IMR-90 (cell line): ENCODE data around the gene TUBGCP3. TPM values are rescaled to one million over a fixed set of nuclear protein-coding genes. Genes with fewer than 3 reads are reported as not detected.

Source experiments
- ATAC-seq: fragments of 200-7000 bp; cut with Tn5 transposase; 2 replicates; pipeline ENCODE4 v1.9.1; 2020; ENCODE audit warnings: low read depth, mild to moderate bottlenecking, moderate library complexity
- BruUV-seq: library from RNA; stranded (reverse); fragments of 400-500 nt; replicated peaks from 2 replicates; lab custom pipeline; 2021; lab: Mats Ljungman, UMichigan
- CTCF ChIA-PET: fragments of 300-600 bp; formaldehyde crosslinking; extraction: SDS; loops from one replicate; lab custom pipeline; 2021; ENCODE audit warnings: antibody characterized with exemption; lab: Yijun Ruan, JAX
- POLR2A ChIA-PET: fragments of 300-600 bp; sonication (Branson Sonifier 250); formaldehyde crosslinking; loops from one replicate; lab custom pipeline; 2022; ENCODE audit warnings: antibody characterized with exemption; ENCODE audit not compliant: unreplicated experiment; lab: Charles Lee
- DNase-seq: peaks from one replicate; pipeline ENCODE4 v3.0.0; 2013
- H2AFZ ChIP-seq: replicated peaks from 2 replicates; pipeline ENCODE3; 2013; ENCODE audit warnings: low read length, mild to moderate bottlenecking; ENCODE audit not compliant: poor library complexity
- H2AK5ac ChIP-seq: 2 replicates; pipeline ENCODE4 v1.6.1; 2013; ENCODE audit warnings: low read depth, low read length, inconsistent platforms
- H2AK9ac ChIP-seq: replicated peaks from 2 replicates; pipeline ENCODE3; 2013; ENCODE audit warnings: mild to moderate bottlenecking, low read depth, low read length, moderate library complexity; ENCODE audit not compliant: poor library complexity
- H2BK120ac ChIP-seq: 2 replicates; pipeline ENCODE4 v1.6.1; 2013; ENCODE audit warnings: low read depth, low read length, inconsistent platforms
- H2BK15ac ChIP-seq: 3 replicates; pipeline ENCODE4 v1.6.1; 2013; ENCODE audit warnings: low read depth, low read length, inconsistent platforms
- H2BK20ac ChIP-seq: 2 replicates; pipeline ENCODE4 v1.6.1; 2013; ENCODE audit warnings: low read depth, mild to moderate bottlenecking, inconsistent platforms, low read length, moderate library complexity
- H2BK5ac ChIP-seq: 2 replicates; pipeline ENCODE4 v1.6.1; 2013; ENCODE audit warnings: mild to moderate bottlenecking, low read depth, low read length, inconsistent platforms; ENCODE audit not compliant: poor library complexity, severe bottlenecking
- H3K14ac ChIP-seq: replicated peaks from 2 replicates; pipeline ENCODE4 v1.6.1; 2013; ENCODE audit warnings: low read depth, low read length, inconsistent platforms
- H3K18ac ChIP-seq: 2 replicates; pipeline ENCODE4 v1.6.1; 2013; ENCODE audit warnings: low read depth, low read length, control low read depth
- H3K23ac ChIP-seq: 2 replicates; pipeline ENCODE4 v1.6.1; 2013; ENCODE audit warnings: low read depth, low read length, inconsistent platforms
- H3K27ac ChIP-seq: 2 replicates; pipeline ENCODE4 v1.5.1; 2013; ENCODE audit warnings: mild to moderate bottlenecking, control low read depth, low read length; ENCODE audit not compliant: insufficient read depth
- H3K27me3 ChIP-seq: 2 replicates; pipeline ENCODE4 v1.6.1; 2013; ENCODE audit warnings: low read length; ENCODE audit not compliant: control insufficient read depth, insufficient read depth
- H3K36me3 ChIP-seq: 2 replicates; pipeline ENCODE4 v1.6.1; 2013; ENCODE audit warnings: low read length, mixed read lengths; ENCODE audit not compliant: control insufficient read depth, insufficient read depth
- H3K4ac ChIP-seq: 2 replicates; pipeline ENCODE4 v1.6.1; 2013; ENCODE audit warnings: low read depth, low read length, inconsistent platforms
- H3K4me1 ChIP-seq: 2 replicates; pipeline ENCODE4 v1.6.1; 2013; ENCODE audit warnings: low read length, mixed read lengths; ENCODE audit not compliant: control insufficient read depth, insufficient read depth
- H3K4me2 ChIP-seq: 2 replicates; pipeline ENCODE4 v1.6.1; 2013; ENCODE audit warnings: low read depth, mild to moderate bottlenecking, control low read depth, low read length, moderate library complexity
- H3K4me3 ChIP-seq: 2 replicates; pipeline ENCODE4 v1.5.1; 2013; ENCODE audit warnings: low read depth, mild to moderate bottlenecking, control low read depth, low read length, moderate library complexity; ENCODE audit not compliant: insufficient read depth
- H3K56ac ChIP-seq: 2 replicates; pipeline ENCODE4 v1.6.1; 2013; ENCODE audit warnings: low read length, inconsistent platforms; ENCODE audit not compliant: insufficient read depth; ENCODE audit errors: extremely low read depth
- H3K79me1 ChIP-seq, 2 experiments: 2 replicates each; pipeline ENCODE4 v1.6.1; 2013; ENCODE audit warnings: low read length in 2 of 2, inconsistent platforms in 1 of 2, low read depth in 1 of 2
- H3K9ac ChIP-seq: 2 replicates; pipeline ENCODE4 v1.6.1; 2013; ENCODE audit warnings: low read depth, low read length, control low read depth
- H3K9me1 ChIP-seq: 2 replicates; pipeline ENCODE4 v1.6.1; 2013; ENCODE audit warnings: low read length, inconsistent platforms; ENCODE audit not compliant: insufficient read depth
- H3K9me3 ChIP-seq: 2 replicates; pipeline ENCODE4 v1.6.1; 2013; ENCODE audit warnings: low read length; ENCODE audit not compliant: control insufficient read depth, insufficient read depth
- H4K20me1 ChIP-seq: 2 replicates; pipeline ENCODE4 v1.6.1; 2013; ENCODE audit warnings: low read length, inconsistent platforms; ENCODE audit not compliant: insufficient read depth
- H4K5ac ChIP-seq: 2 replicates; pipeline ENCODE4 v1.6.1; 2013; ENCODE audit warnings: mild to moderate bottlenecking, low read depth, low read length, control low read depth
- H4K8ac ChIP-seq, 2 experiments: 2 replicates each; pipeline ENCODE4 v1.6.1; 2013; ENCODE audit warnings: low read depth in 2 of 2, low read length in 2 of 2, control low read depth in 1 of 2, inconsistent platforms in 1 of 2
- H4K91ac ChIP-seq: 2 replicates; pipeline ENCODE4 v1.6.1; 2013; ENCODE audit warnings: low read depth, low read length, inconsistent platforms; ENCODE audit not compliant: insufficient read depth
- ELK1 ChIP-seq: fragments of 150-350 bp; IDR thresholded peaks from 2 replicates; pipeline ENCODE4 v1.6.1; 2016; ENCODE audit warnings: low read depth, mild to moderate bottlenecking, low read length, moderate library complexity, borderline replicate concordance
- NFE2L2 ChIP-seq: fragments of 150-350 bp; IDR thresholded peaks from 2 replicates; pipeline ENCODE4 v1.6.1; 2016; ENCODE audit warnings: low read depth, mild to moderate bottlenecking, low read length
- WGBS, 2 experiments: methylation state at CpG; one replicate each; pipeline versions ENCODE4 v1.1.5 to v1.1.7; 2013; ENCODE audit warnings: missing lambda C conversion rate in 2 of 2; ENCODE audit not compliant: insufficient read length in 1 of 2; ENCODE audit errors: extremely low coverage in 2 of 2; 5-methylcytosine and 5-hydroxymethylcytosine counted together
- dilution Hi-C: fragments of 300-500 bp; cut with HindIII; formaldehyde crosslinking; loops from one replicate; pipeline ENCODE4 v1.14.3; 2018; ENCODE audit warnings: low sequenced_read_pairs; ENCODE audit not compliant: unreplicated experiment
- in situ Hi-C: fragments of 300-500 bp; cut with MboI; formaldehyde crosslinking; loops from 3 replicates; pipeline ENCODE4 v1.14.3; 2019; ENCODE audit warnings: low sequenced_read_pairs, inconsistent platforms, mixed read lengths
- intact Hi-C: fragments of 100-400 bp; cut with micrococcal nuclease; formaldehyde crosslinking; loops from 2 replicates; pipeline ENCODE4 v1.10.0; 2022
- polyA plus RNA-seq, 3 experiments: library from polyadenylated mRNA; depleted of rRNA; stranded (reverse); fragments of >200 nt; gene quantifications; 2 replicates each; pipeline ENCODE4 v1.2.3, GENCODE V29; 2012; ENCODE audit warnings: low replicate concordance in 1 of 3
- total RNA-seq: library from RNA; depleted of rRNA; stranded (reverse); fragments of >200 nt; gene quantifications from 2 replicates; pipeline ENCODE4 v1.2.3, GENCODE V29; 2012
- TF ChIP-seq, protein P1 (sequence below): conservative IDR thresholded peaks from 2 replicates; pipeline ENCODE4 v1.5.1; 2012; ENCODE audit warnings: mild to moderate bottlenecking, low read depth, low read length, improper control_type of control experiment

Gene TUBGCP3
- total and polyA plus RNA-seq, 2 of the 4 experiments (the other 2 are of a cell fraction): 16.0 to 17.8 TPM

DNA sequence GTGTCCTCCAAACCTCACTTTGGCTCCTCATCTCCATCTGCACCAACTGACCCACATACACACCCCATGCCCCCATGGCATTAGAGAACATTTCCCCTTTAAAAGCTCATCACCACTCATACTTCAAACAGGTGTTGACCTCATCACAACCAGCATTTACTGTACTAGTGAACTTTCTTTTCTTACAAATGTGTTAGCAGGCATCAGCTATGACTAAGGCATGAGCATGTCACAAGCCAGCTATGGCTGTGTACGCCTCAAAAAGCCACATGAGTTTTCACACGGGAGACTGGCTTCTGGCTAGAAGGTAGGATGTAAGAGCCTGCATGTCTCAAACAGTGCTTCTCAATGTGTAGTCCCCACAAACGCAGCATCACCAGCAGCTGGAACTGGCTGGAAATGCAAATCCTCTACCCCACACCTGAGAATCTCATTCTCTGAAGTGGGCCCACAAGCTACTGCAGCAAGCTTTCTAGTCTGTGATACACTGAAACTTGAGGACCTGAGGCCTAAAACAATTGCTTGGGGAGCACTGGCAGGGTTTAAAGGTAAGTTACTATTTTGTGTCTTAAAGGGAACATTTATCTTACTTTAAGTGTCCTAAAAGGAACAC is 66.8 kb downstream of the TUBGCP3 start:
- H4K5ac ChIP-seq: no peak overlapping the region
- CTCF ChIA-PET: interaction anchor here (0.6 to 0.7 kb wide), 2 partner anchors 10 to 48 kb away, joined by 3 read pairs; no protein-coding TSS in a partner anchor
- ATAC-seq (no peak), DNase-seq (peak; percentile 47)
- no peak overlapping the region for H2BK5ac ChIP-seq
- H3K9ac ChIP-seq: no peak overlapping the region
- no peak overlapping the region for H3K23ac ChIP-seq
- H3K36me3 ChIP-seq: peaks cover 18% of the 10 kb centered on the region
- H3K4me2 ChIP-seq: no peak overlapping the region
- no peaks in the 10 kb centered on the region for H3K27me3 ChIP-seq
- H2BK15ac ChIP-seq: no peak overlapping the region
- H3K4me3 ChIP-seq: no peak overlapping the region
- H3K9me1 ChIP-seq: peaks cover 3% of the 10 kb centered on the region; the same call in 1 of the 2 replicates
- in situ Hi-C loops: no loop called here
- H4K20me1 ChIP-seq: no peaks in the 10 kb centered on the region
- H2AK5ac ChIP-seq: no peak overlapping the region
- H2AK9ac ChIP-seq: no peak overlapping the region
- H3K14ac ChIP-seq: no peak overlapping the region
- no peak overlapping the region for H3K27ac ChIP-seq
- no CpG with 5 or more reads among the region's 3 CpGs for WGBS, 2 experiments
- peaks cover 8 to 11% of the 10 kb centered on the region in 2 experiments; a peak in 3 of 4 replicates for H3K79me1 ChIP-seq
- H4K8ac ChIP-seq: no peak overlapping the region
- TF ChIP-seq NFE2L2: no peak
- TF ChIP-seq, protein P1, sequence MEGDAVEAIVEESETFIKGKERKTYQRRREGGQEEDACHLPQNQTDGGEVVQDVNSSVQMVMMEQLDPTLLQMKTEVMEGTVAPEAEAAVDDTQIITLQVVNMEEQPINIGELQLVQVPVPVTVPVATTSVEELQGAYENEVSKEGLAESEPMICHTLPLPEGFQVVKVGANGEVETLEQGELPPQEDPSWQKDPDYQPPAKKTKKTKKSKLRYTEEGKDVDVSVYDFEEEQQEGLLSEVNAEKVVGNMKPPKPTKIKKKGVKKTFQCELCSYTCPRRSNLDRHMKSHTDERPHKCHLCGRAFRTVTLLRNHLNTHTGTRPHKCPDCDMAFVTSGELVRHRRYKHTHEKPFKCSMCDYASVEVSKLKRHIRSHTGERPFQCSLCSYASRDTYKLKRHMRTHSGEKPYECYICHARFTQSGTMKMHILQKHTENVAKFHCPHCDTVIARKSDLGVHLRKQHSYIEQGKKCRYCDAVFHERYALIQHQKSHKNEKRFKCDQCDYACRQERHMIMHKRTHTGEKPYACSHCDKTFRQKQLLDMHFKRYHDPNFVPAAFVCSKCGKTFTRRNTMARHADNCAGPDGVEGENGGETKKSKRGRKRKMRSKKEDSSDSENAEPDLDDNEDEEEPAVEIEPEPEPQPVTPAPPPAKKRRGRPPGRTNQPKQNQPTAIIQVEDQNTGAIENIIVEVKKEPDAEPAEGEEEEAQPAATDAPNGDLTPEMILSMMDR: no peak
- no peak for TF ChIP-seq ELK1
- no peak overlapping the region for H2AFZ ChIP-seq
- intact Hi-C loops: no loop called here
- dilution Hi-C loops: no loop called here
- H3K9me3 ChIP-seq: no peaks in the 10 kb centered on the region
- no peak overlapping the region for H2BK120ac ChIP-seq
- H3K4me1 ChIP-seq: 0 out of 2 replicates have a peak, but pooled peaks cover 1% of the 10 kb centered on the region
- POLR2A ChIA-PET: no interaction called here
- H4K91ac ChIP-seq: no peak overlapping the region
- no peak overlapping the region for H3K4ac ChIP-seq
- BruUV-seq: no TSS peak
- no peak overlapping the region for H3K56ac ChIP-seq
- no peak overlapping the region for H3K18ac ChIP-seq
- H2BK20ac ChIP-seq: no peak overlapping the region
